Skin epidermis (tissue), 12 donors: ENCODE measurements around the gene CEMIP2.
A peak's percentile ranks its signal among the peaks of the same experiment; 100 is the strongest.

Experiments used
- H3K27ac ChIP-seq, 21 experiments: fragments of 200-600 bp; sonication (generic) in 11 of 21; one replicate each; pipeline ENCODE4 v1.5.0; 2020; ENCODE audit warnings: mild to moderate bottlenecking in 3 of 21, inconsistent platforms in 2 of 21, moderate library complexity in 2 of 21
- H3K4me3 ChIP-seq, 7 experiments: fragments of 200-600 bp; sonication (generic) in 2 of 7; one replicate each; pipeline ENCODE4 v1.5.0; 2020; ENCODE audit warnings: inconsistent platforms in 2 of 7, mild to moderate bottlenecking in 2 of 7, moderate library complexity in 1 of 7

Gene CEMIP2

GRCh38 chr9:71754151-71754550 lies 14.2 kb downstream of the CEMIP2 start:
- no peak overlapping the region for H3K4me3 ChIP-seq
- H3K27ac ChIP-seq = no peak overlapping the region

- Histone ChIP-seq H3K27ac (no peak overlapping the region), H3K4me3 (no peak overlapping the region)
Observed at GRCh38 chr9:71752928-71753327, 15.4 kb downstream of the CEMIP2 start.

- no peak overlapping the region for H3K27ac ChIP-seq
- H3K4me3 ChIP-seq = no peak overlapping the region
Observed at GRCh38 chr9:71752352-71752751, 16.0 kb downstream of the CEMIP2 start.

- Histone ChIP-seq H3K4me3 (no peak overlapping the region), H3K27ac (peak overlapping the region in 5 of 21 experiments; percentile 5 to 76 (median 7))
Observed at GRCh38 chr9:71748280-71748743, 20.0 kb downstream of the CEMIP2 start.

- H3K27ac ChIP-seq = peak overlapping the region in 3 of 21 experiments; percentile 5 to 76 (median 28)
- no peak overlapping the region for H3K4me3 ChIP-seq
Observed at GRCh38 chr9:71747576-71747975, 20.7 kb downstream of the CEMIP2 start.

- H3K4me3 ChIP-seq = no peak overlapping the region
- H3K27ac ChIP-seq = peak overlapping the region in 2 of 21 experiments; percentile 5 to 34
Observed at GRCh38 chr9:71746758-71747125, 21.6 kb downstream of the CEMIP2 start.

GRCh38 chr9:71746023-71746757 lies 22.1 kb downstream of the CEMIP2 start:
- peak overlapping the region in 3 of 21 experiments; percentile 14 to 34 (median 28) for H3K27ac ChIP-seq

GRCh38 chr9:71744754-71745521 lies 23.4 kb downstream of the CEMIP2 start:
- Histone ChIP-seq H3K27ac (no peak overlapping the region), H3K4me3 (no peak overlapping the region)

More at GRCh38 chr9:71746023-71746757, 22.1 kb downstream of the CEMIP2 start:
- H3K4me3 ChIP-seq = no peak overlapping the region

- H3K4me3 ChIP-seq = no peak overlapping the region
- H3K27ac ChIP-seq = peak overlapping the region in 1 of 21 experiments; percentile 9
Observed at GRCh38 chr9:71743882-71744281, 24.4 kb downstream of the CEMIP2 start.

- Histone ChIP-seq H3K4me3 (no peak overlapping the region), H3K27ac (peak overlapping the region in 1 of 21 experiments; percentile 9)
Observed at GRCh38 chr9:71743217-71743705, 25.1 kb downstream of the CEMIP2 start.

GRCh38 chr9:71742703-71743102 lies 25.6 kb downstream of the CEMIP2 start:
- Histone ChIP-seq H3K4me3 (no peak overlapping the region), H3K27ac (no peak overlapping the region)

- Histone ChIP-seq H3K4me3 (no peak overlapping the region), H3K27ac (peak overlapping the region in 2 of 21 experiments; percentile 45 to 63)
Observed at GRCh38 chr9:71741926-71742648, 26.2 kb downstream of the CEMIP2 start.

GRCh38 chr9:71740199-71740598 lies 28.1 kb downstream of the CEMIP2 start:
- Histone ChIP-seq H3K4me3 (no peak overlapping the region), H3K27ac (no peak overlapping the region)

- Histone ChIP-seq H3K27ac (no peak overlapping the region), H3K4me3 (no peak overlapping the region)
Observed at GRCh38 chr9:71737455-71737854, 30.9 kb downstream of the CEMIP2 start.

GRCh38 chr9:71736236-71736635 lies 32.1 kb downstream of the CEMIP2 start:
- Histone ChIP-seq H3K27ac (no peak overlapping the region), H3K4me3 (no peak overlapping the region)

GRCh38 chr9:71734950-71735349 lies 33.4 kb downstream of the CEMIP2 start:
- H3K4me3 ChIP-seq = no peak overlapping the region
- no peak overlapping the region for H3K27ac ChIP-seq

GRCh38 chr9:71733176-71733575 lies 35.1 kb downstream of the CEMIP2 start:
- Histone ChIP-seq H3K4me3 (no peak overlapping the region), H3K27ac (no peak overlapping the region)

GRCh38 chr9:71729816-71730526 lies 38.3 kb downstream of the CEMIP2 start:
- Histone ChIP-seq H3K4me3 (no peak overlapping the region), H3K27ac (no peak overlapping the region)

- no peak overlapping the region for H3K4me3 ChIP-seq
- no peak overlapping the region for H3K27ac ChIP-seq
Observed at GRCh38 chr9:71726723-71727122, 41.6 kb downstream of the CEMIP2 start.
